Astrocyte of the cerebellum (primary cell): ENCODE results near the gene GMPR2.

Source experiments
- DNase-seq: peaks from one replicate; pipeline ENCODE4 v3.0.0-alpha.2; 2011; ENCODE audit warnings: low read depth
- H3K4me3 ChIP-seq: 2 replicates; pipeline ENCODE4 v1.5.1; 2011; ENCODE audit warnings: mild to moderate bottlenecking, low read depth, low read length, moderate library complexity
- CTCF ChIP-seq: IDR thresholded peaks from 2 replicates; pipeline ENCODE4 v1.5.1; 2012; ENCODE audit warnings: low read length, low read depth, moderate library complexity, mild to moderate bottlenecking; ENCODE audit errors: missing control alignments
- in situ Hi-C: cut with HindIII; loops from 2 replicates; pipeline ENCODE4 v1.10.0; 2017; ENCODE audit warnings: low sequenced_read_pairs

GMPR2 gene

GRCh38 chr14:24261256-24261968 lies 28.7 kb downstream of the GMPR2 start:
- in situ Hi-C loops = no loop called here
- DNase-seq = no peak
- TF ChIP-seq CTCF = no peak
- H3K4me3 ChIP-seq = no peak overlapping the region

- no peak for TF ChIP-seq CTCF
- in situ Hi-C loops = no loop called here
- H3K4me3 ChIP-seq = no peak overlapping the region
- DNase-seq = no peak
These were observed 29.2 kb downstream of the GMPR2 start for GRCh38 chr14:24261969-24262327.

- in situ Hi-C loops = no loop called here
- no peak within 1 kb of the TSS for H3K4me3 ChIP-seq
- DNase-seq = no peak
- TF ChIP-seq CTCF = no peak
These were observed 30.3 kb downstream of the GMPR2 start, which contains the start of gene TGM1 for GRCh38 chr14:24262821-24263733. Gene TGM1, minus strand, starts transcription at chr14:24263177. Its CDS starts 825 bp downstream, at chr14:24262352.

DNA sequence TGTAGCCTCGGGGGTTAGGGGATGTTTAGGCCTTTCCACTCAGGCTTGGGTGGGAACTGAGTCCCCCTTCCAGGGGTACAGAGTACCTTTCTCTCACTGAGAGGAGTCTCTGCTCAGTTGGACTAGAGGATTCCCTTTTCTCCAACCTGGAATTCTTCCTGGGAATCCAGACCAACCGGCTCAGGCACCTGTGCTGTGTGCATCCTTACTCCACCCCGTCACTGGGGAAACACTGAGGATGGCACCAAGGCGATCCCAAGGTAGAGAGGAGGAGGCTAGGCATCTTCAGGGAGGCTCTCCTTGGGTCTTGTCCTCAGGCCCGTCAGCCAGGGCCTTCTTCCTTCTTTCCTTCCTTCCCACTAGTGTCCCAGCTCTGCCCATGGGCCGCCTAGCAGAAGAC lies 31.1 kb downstream of the GMPR2 start:
- in situ Hi-C loops = no loop called here
- no peak for TF ChIP-seq CTCF
- no peak overlapping the region for H3K4me3 ChIP-seq
- DNase-seq = no peak

- TF ChIP-seq CTCF = no peak
- H3K4me3 ChIP-seq = no peak overlapping the region
- no peak for DNase-seq
- in situ Hi-C loops = no loop called here
These were observed 31.6 kb downstream of the GMPR2 start for GRCh38 chr14:24264298-24264697.

DNA sequence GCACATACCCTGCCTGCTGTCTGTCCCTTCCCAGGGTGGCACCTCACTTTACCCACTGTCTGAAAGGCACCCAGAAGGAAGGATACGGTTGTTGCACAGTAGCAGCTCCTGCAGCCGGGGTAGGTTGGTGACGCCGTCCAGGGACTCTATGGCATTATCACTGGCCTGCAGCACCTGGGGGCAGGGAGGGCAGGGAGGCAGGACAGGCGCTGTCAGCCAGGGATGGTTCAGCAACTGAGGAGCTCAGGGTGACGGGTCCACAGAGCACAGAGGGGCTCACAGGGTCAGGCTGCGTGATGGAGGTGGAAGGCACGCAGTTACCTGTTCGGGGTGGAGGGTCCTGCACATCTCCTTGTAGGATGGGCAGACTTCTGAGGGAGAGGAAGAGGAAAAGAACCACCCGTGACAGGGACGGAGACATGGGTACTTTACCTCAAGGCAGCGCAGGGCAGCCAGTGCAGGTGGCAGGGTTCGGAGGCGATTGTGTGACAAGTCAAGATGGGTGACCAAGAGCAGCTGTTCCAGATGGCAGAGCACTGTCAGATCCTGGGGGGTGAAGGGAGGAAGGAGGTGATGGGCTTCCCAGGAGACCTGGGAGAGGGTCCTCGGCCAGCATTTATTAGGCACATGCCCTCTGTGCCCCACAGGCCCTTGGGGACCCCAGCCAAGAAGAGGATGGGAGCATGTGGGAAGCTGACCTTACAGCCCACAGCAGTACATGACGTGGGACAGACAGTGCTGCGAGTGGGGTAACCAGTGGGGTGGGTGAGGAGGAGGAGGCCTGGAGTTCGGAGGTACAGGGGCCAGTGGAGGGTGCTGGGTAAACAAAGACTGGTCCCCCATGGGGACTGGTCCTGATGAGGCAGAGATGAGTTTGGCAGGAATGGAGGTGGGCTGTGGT lies 33.9 kb downstream of the GMPR2 start:
- no peak for DNase-seq
- no peak overlapping the region for H3K4me3 ChIP-seq
- in situ Hi-C loops = no loop called here
- TF ChIP-seq CTCF = no peak
